H1 (cell line): ENCODE results near the gene ACACB.

Experiments
- CTCF ChIP-seq, 3 experiments: IDR thresholded peaks; 1 replicate in 2 of 3; 2 replicates in 1 of 3; pipeline versions ENCODE4 v1.5.1 to v1.6.1; 2011; ENCODE audit warnings: low read length in 3 of 3, mild to moderate bottlenecking in 3 of 3, inconsistent platforms in 2 of 3, low read depth in 1 of 3, moderate library complexity in 1 of 3; ENCODE audit not compliant: insufficient read depth in 1 of 3; ENCODE audit errors: control extremely low read depth in 1 of 3
- KDM5A ChIP-seq: fragments of 200-600 bp; IDR thresholded peaks from 2 replicates; pipeline ENCODE4 v1.7.1; 2012; ENCODE audit warnings: mild to moderate bottlenecking, low read length, inconsistent platforms, mixed read lengths
- MAX ChIP-seq: IDR thresholded peaks from 2 replicates; pipeline ENCODE4 v1.6.1; 2012; ENCODE audit warnings: inconsistent platforms
- RFX5 ChIP-seq: IDR thresholded peaks from 2 replicates; pipeline ENCODE4 v1.6.1; 2011; ENCODE audit warnings: low read depth, low read length, improper control_type of control experiment, borderline replicate concordance
- SIN3A ChIP-seq, 2 experiments: IDR thresholded peaks in 1 of 2; conservative IDR thresholded peaks in 1 of 2; 2 replicates each; pipeline ENCODE4 v1.6.1; 2011 to 2012; ENCODE audit warnings: low read length in 2 of 2, improper control_type of control experiment in 1 of 2, low read depth in 1 of 2, mild to moderate bottlenecking in 1 of 2

- no peak for TF ChIP-seq KDM5A
- TF ChIP-seq CTCF (IDR thresholded peaks at IDR 0.05; ENCODE audit: control extremely low read depth in 1 of 3, insufficient read depth in 1 of 3, low read depth in 1 of 3, low read length in 3 of 3): no peak
- TF ChIP-seq RFX5: no peak
- no peak for TF ChIP-seq MAX
- no peak for TF ChIP-seq SIN3A (conservative IDR thresholded peaks at IDR 0.05 in 1 of 2, IDR thresholded peaks at IDR 0.05 in 1 of 2; ENCODE audit: low read depth in 1 of 2, low read length in 2 of 2)
Measured at GRCh38 chr12:109109746-109110350, 6.5 kb upstream of the ACACB start.
